ENCODE data around the gene MYCBP.

- no peak for TF ChIP-seq CTCF (conservative IDR thresholded peaks at IDR 0.05; ENCODE audit: low read length)
- TF ChIP-seq EZH2phosphoT487 (IDR thresholded peaks at IDR 0.05; ENCODE audit: borderline replicate concordance, low read depth, low read length) = no peak
Observed at GRCh38 chr1:38892976-38893375, 19.8 kb upstream of the MYCBP start.

Measured in OCI-LY7 (cell line).